GM23338 (cell line): ENCODE measurements around the gene CELSR1. TPM values are rescaled to one million over a fixed set of nuclear protein-coding genes. Genes with fewer than 3 reads are reported as not detected.

Experiments used
- ATAC-seq: fragments of 200-7000 bp; cut with Tn5 transposase; 3 replicates; pipeline ENCODE4 v1.9.1; 2020
- DNase-seq: peaks from one replicate; pipeline ENCODE4 v3.0.0-alpha.2; 2015; ENCODE audit warnings: low spot score
- H2AFZ ChIP-seq: fragments of 200-600 bp; sonication (generic); 2 replicates; pipeline ENCODE4 v1.8.0; 2016; ENCODE audit warnings: antibody characterized with exemption, mild to moderate bottlenecking, moderate library complexity
- H3F3A ChIP-seq: fragments of 200-600 bp; sonication (generic); replicated peaks from 2 replicates; pipeline ENCODE4 v1.8.0; 2017; ENCODE audit warnings: antibody characterized with exemption, mixed run types, low read depth
- H3K27ac ChIP-seq: fragments of 200-600 bp; sonication (generic); 2 replicates; pipeline ENCODE4 v1.6.1; 2016; ENCODE audit warnings: low read depth
- H3K27me3 ChIP-seq: fragments of 200-600 bp; sonication (generic); 2 replicates; pipeline ENCODE4 v1.8.0; 2016; ENCODE audit warnings: mild to moderate bottlenecking, mixed run types, moderate library complexity; ENCODE audit not compliant: insufficient read depth
- H3K36me3 ChIP-seq: fragments of 200-600 bp; sonication (generic); 2 replicates; pipeline ENCODE4 v1.8.0; 2016; ENCODE audit warnings: mild to moderate bottlenecking; ENCODE audit not compliant: insufficient read depth
- H3K4me1 ChIP-seq: fragments of 200-600 bp; sonication (generic); 2 replicates; pipeline ENCODE4 v1.8.0; 2016; ENCODE audit warnings: mild to moderate bottlenecking, moderate library complexity; ENCODE audit not compliant: insufficient read depth
- H3K4me2 ChIP-seq: fragments of 200-600 bp; sonication (generic); 2 replicates; pipeline ENCODE4 v1.7.1; 2017; ENCODE audit warnings: mixed run types
- H3K4me3 ChIP-seq: fragments of 200-600 bp; sonication (generic); 2 replicates; pipeline ENCODE4 v1.6.1; 2016; ENCODE audit warnings: mixed run types
- H3K79me2 ChIP-seq: fragments of 200-600 bp; sonication (generic); replicated peaks from 2 replicates; pipeline ENCODE4 v1.8.0; 2017; ENCODE audit warnings: mild to moderate bottlenecking; ENCODE audit not compliant: insufficient read depth
- H3K9me2 ChIP-seq: fragments of 200-600 bp; sonication (generic); 2 replicates; pipeline ENCODE4 v1.8.0; 2017; ENCODE audit not compliant: insufficient read depth
- H4K20me1 ChIP-seq: fragments of 200-600 bp; sonication (generic); replicated peaks from 2 replicates; pipeline ENCODE4 v1.8.0; 2017; ENCODE audit warnings: mild to moderate bottlenecking; ENCODE audit not compliant: insufficient read depth
- H3K27ac Mint-ChIP-seq: 2 replicates; pipeline ENCODE4 v1.8.0; 2020; ENCODE audit warnings: inconsistent platforms, mild to moderate bottlenecking, moderate library complexity, mixed read lengths
- H3K27me3 Mint-ChIP-seq: 3 replicates; pipeline ENCODE4 v1.8.0; 2022; ENCODE audit warnings: low read depth, mild to moderate bottlenecking, moderate library complexity, mixed read lengths, inconsistent platforms; ENCODE audit not compliant: insufficient read depth, poor library complexity
- H3K36me3 Mint-ChIP-seq: 3 replicates; pipeline ENCODE4 v1.8.0; 2021; ENCODE audit warnings: low read depth, mild to moderate bottlenecking, inconsistent platforms, moderate library complexity, mixed read lengths
- H3K4me1 Mint-ChIP-seq: 3 replicates; pipeline ENCODE4 v1.8.0; 2020; ENCODE audit warnings: mild to moderate bottlenecking, inconsistent platforms, mixed read lengths
- H3K4me3 Mint-ChIP-seq: 3 replicates; pipeline ENCODE4 v1.8.0; 2021; ENCODE audit warnings: moderate library complexity, mild to moderate bottlenecking, inconsistent platforms, mixed read lengths
- H3K9me3 Mint-ChIP-seq: 3 replicates; pipeline ENCODE4 v1.8.0; 2020; ENCODE audit warnings: moderate library complexity, mild to moderate bottlenecking, inconsistent platforms, mixed read lengths
- CREB1 ChIP-seq: fragments of 250-450 bp; sonication (Bioruptor Pico); IDR thresholded peaks from 2 replicates; pipeline ENCODE4 v1.5.0; 2020; ENCODE audit warnings: low read depth, mild to moderate bottlenecking, moderate library complexity
- EZH2 ChIP-seq: fragments of 200-600 bp; sonication (generic); IDR thresholded peaks from one replicate; pipeline ENCODE4 v1.8.0; 2017; ENCODE audit warnings: antibody characterized with exemption, mild to moderate bottlenecking, low read depth; ENCODE audit not compliant: unreplicated experiment
- EZH2phosphoT487 ChIP-seq: fragments of 200-600 bp; sonication (generic); IDR thresholded peaks from one replicate; pipeline ENCODE4 v1.8.1; 2018; ENCODE audit warnings: antibody characterized with exemption; ENCODE audit not compliant: unreplicated experiment
- JUNB ChIP-seq: IDR thresholded peaks from one replicate; pipeline ENCODE4 v1.6.1; 2016; ENCODE audit warnings: antibody characterized with exemption; ENCODE audit not compliant: unreplicated experiment
- NANOG ChIP-seq: IDR thresholded peaks from 2 replicates; pipeline ENCODE4 v1.6.1; 2016; ENCODE audit warnings: antibody characterized with exemption, borderline replicate concordance
- POLR2AphosphoS5 ChIP-seq: IDR thresholded peaks from 2 replicates; pipeline ENCODE4 v1.6.1; 2016; ENCODE audit warnings: antibody characterized with exemption, low read depth
- STAT1 ChIP-seq: IDR thresholded peaks from one replicate; pipeline ENCODE4 v1.6.1; 2016; ENCODE audit warnings: antibody characterized with exemption; ENCODE audit not compliant: unreplicated experiment
- ZNF114 ChIP-seq: fragments of 250-450 bp; sonication (Bioruptor Pico); IDR thresholded peaks from 2 replicates; pipeline ENCODE4 v1.5.0; 2020; ENCODE audit warnings: mild to moderate bottlenecking, moderate library complexity
- ZNF331 ChIP-seq: fragments of 250-450 bp; sonication (Bioruptor Pico); IDR thresholded peaks from 2 replicates; pipeline ENCODE4 v1.5.0; 2020; ENCODE audit warnings: low read depth, mild to moderate bottlenecking, moderate library complexity
- polyA plus RNA-seq: library from polyadenylated mRNA; unstranded; fragments of >200 nt; fragmentation: Nextera tagmentation; extraction: Ambion mirVana; gene quantifications from 2 replicates; pipeline ENCODE4 v1.2.1, GENCODE V29; 2016
- total RNA-seq: library from RNA; depleted of rRNA; stranded (reverse); fragments of >200 nt; shearing (Covaris generic); gene quantifications from 2 replicates; pipeline ENCODE4 v1.2.3, GENCODE V29; 2014
- TF ChIP-seq, protein P1 (sequence below): fragments of 250-450 bp; sonication (Bioruptor Pico); IDR thresholded peaks from 2 replicates; pipeline ENCODE4 v1.5.0; 2020; ENCODE audit warnings: mild to moderate bottlenecking, moderate library complexity
- TF ChIP-seq, protein P2 (sequence below), 2 experiments: fragments of 200-600 bp in 1 of 2; sonication (generic) in 1 of 2; conservative IDR thresholded peaks; 2 replicates each; pipeline versions ENCODE4 v1.5.1 to v1.6.1; 2016 to 2017; ENCODE audit warnings: antibody characterized with exemption in 2 of 2, low read depth in 2 of 2, mild to moderate bottlenecking in 2 of 2, moderate library complexity in 1 of 2
- TF ChIP-seq, protein P3 (sequence below): IDR thresholded peaks from 2 replicates; pipeline ENCODE4 v1.6.1; 2016; ENCODE audit warnings: antibody characterized with exemption
- TF ChIP-seq, protein P4 (sequence below): IDR thresholded peaks from one replicate; pipeline ENCODE4 v1.6.1; 2018; ENCODE audit warnings: antibody characterized with exemption; ENCODE audit not compliant: unreplicated experiment

The CELSR1 gene
- total and polyA plus RNA-seq, 2 experiments from 2014 or later: 4.8 to 20.4 TPM

DNA sequence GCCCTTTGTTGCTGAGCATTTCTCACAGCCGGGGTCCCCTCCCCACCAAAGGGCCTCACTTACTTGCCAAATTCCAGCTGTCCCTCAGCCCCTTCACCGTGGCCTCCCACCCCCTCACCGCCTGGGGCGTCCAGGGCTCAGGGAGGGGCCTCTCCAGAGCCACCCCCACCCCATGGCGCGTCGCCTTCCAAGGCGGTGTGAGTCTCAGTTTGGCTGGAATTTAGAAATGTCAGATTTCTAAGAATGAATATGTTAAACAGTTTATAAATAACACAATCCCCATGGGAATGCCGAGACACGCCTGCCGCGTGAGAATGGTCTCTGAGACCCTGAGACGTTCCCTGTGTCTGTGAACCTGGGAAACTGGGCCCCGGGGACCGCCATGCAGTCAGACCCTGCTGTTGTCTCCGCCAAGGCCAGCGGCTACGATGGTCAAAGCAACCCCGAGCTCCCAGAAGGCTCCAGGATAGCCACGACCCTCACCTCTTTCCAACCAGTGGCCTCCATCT, 28.9 kb downstream of the CELSR1 start:
- Mint-ChIP-seq H3K4me1 (peaks cover 22% of the 10 kb centered on the region), H3K9me3 (no peaks in the 10 kb centered on the region), H3K27ac (no peak overlapping the region), H3K36me3 (no peaks in the 10 kb centered on the region), H3K27me3 (peaks cover 5% of the 10 kb centered on the region), H3K4me3 (no peak overlapping the region)
- DNase-seq (peak; percentile 30), ATAC-seq (no peak)
- Histone ChIP-seq H3K4me1 (peaks cover 3% of the 10 kb centered on the region), H3F3A (0 out of 2 replicates have a peak, but pooled peaks cover 5% of the 10 kb centered on the region), H3K9me2 (no peaks in the 10 kb centered on the region), H3K36me3 (no peaks in the 10 kb centered on the region), H2AFZ (no peak overlapping the region), H4K20me1 (peaks cover 4% of the 10 kb centered on the region; the same call in 1 of the 2 replicates), H3K4me2 (no peak overlapping the region), H3K79me2 (no peaks in the 10 kb centered on the region; the same call in 1 of the 2 replicates), H3K27ac (no peak overlapping the region), H3K27me3 (no peaks in the 10 kb centered on the region), H3K4me3 (no peak overlapping the region)
- TF ChIP-seq, protein P1, sequence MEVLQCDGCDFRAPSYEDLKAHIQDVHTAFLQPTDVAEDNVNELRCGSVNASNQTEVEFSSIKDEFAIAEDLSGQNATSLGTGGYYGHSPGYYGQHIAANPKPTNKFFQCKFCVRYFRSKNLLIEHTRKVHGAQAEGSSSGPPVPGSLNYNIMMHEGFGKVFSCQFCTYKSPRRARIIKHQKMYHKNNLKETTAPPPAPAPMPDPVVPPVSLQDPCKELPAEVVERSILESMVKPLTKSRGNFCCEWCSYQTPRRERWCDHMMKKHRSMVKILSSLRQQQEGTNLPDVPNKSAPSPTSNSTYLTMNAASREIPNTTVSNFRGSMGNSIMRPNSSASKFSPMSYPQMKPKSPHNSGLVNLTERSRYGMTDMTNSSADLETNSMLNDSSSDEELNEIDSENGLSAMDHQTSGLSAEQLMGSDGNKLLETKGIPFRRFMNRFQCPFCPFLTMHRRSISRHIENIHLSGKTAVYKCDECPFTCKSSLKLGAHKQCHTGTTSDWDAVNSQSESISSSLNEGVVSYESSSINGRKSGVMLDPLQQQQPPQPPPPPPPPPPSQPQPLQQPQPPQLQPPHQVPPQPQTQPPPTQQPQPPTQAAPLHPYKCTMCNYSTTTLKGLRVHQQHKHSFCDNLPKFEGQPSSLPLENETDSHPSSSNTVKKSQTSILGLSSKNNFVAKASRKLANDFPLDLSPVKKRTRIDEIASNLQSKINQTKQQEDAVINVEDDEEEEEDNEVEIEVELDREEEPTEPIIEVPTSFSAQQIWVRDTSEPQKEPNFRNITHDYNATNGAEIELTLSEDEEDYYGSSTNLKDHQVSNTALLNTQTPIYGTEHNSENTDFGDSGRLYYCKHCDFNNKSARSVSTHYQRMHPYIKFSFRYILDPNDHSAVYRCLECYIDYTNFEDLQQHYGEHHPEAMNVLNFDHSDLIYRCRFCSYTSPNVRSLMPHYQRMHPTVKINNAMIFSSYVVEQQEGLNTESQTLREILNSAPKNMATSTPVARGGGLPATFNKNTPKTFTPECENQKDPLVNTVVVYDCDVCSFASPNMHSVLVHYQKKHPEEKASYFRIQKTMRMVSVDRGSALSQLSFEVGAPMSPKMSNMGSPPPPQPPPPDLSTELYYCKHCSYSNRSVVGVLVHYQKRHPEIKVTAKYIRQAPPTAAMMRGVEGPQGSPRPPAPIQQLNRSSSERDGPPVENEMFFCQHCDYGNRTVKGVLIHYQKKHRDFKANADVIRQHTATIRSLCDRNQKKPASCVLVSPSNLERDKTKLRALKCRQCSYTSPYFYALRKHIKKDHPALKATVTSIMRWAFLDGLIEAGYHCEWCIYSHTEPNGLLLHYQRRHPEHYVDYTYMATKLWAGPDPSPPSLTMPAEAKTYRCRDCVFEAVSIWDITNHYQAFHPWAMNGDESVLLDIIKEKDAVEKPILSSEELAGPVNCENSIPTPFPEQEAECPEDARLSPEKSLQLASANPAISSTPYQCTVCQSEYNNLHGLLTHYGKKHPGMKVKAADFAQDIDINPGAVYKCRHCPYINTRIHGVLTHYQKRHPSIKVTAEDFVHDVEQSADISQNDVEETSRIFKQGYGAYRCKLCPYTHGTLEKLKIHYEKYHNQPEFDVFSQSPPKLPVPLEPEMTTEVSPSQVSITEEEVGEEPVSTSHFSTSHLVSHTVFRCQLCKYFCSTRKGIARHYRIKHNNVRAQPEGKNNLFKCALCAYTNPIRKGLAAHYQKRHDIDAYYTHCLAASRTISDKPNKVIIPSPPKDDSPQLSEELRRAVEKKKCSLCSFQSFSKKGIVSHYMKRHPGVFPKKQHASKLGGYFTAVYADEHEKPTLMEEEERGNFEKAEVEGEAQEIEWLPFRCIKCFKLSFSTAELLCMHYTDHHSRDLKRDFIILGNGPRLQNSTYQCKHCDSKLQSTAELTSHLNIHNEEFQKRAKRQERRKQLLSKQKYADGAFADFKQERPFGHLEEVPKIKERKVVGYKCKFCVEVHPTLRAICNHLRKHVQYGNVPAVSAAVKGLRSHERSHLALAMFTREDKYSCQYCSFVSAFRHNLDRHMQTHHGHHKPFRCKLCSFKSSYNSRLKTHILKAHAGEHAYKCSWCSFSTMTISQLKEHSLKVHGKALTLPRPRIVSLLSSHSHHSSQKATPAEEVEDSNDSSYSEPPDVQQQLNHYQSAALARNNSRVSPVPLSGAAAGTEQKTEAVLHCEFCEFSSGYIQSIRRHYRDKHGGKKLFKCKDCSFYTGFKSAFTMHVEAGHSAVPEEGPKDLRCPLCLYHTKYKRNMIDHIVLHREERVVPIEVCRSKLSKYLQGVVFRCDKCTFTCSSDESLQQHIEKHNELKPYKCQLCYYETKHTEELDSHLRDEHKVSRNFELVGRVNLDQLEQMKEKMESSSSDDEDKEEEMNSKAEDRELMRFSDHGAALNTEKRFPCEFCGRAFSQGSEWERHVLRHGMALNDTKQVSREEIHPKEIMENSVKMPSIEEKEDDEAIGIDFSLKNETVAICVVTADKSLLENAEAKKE (CRISPR knock-in tag): no peak
- TF ChIP-seq, protein P2, sequence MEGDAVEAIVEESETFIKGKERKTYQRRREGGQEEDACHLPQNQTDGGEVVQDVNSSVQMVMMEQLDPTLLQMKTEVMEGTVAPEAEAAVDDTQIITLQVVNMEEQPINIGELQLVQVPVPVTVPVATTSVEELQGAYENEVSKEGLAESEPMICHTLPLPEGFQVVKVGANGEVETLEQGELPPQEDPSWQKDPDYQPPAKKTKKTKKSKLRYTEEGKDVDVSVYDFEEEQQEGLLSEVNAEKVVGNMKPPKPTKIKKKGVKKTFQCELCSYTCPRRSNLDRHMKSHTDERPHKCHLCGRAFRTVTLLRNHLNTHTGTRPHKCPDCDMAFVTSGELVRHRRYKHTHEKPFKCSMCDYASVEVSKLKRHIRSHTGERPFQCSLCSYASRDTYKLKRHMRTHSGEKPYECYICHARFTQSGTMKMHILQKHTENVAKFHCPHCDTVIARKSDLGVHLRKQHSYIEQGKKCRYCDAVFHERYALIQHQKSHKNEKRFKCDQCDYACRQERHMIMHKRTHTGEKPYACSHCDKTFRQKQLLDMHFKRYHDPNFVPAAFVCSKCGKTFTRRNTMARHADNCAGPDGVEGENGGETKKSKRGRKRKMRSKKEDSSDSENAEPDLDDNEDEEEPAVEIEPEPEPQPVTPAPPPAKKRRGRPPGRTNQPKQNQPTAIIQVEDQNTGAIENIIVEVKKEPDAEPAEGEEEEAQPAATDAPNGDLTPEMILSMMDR (conservative IDR thresholded peaks at IDR 0.05; ENCODE audit: low read depth in 2 of 2): no peak
- TF ChIP-seq, protein P3, sequence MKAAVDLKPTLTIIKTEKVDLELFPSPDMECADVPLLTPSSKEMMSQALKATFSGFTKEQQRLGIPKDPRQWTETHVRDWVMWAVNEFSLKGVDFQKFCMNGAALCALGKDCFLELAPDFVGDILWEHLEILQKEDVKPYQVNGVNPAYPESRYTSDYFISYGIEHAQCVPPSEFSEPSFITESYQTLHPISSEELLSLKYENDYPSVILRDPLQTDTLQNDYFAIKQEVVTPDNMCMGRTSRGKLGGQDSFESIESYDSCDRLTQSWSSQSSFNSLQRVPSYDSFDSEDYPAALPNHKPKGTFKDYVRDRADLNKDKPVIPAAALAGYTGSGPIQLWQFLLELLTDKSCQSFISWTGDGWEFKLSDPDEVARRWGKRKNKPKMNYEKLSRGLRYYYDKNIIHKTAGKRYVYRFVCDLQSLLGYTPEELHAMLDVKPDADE: no peak
- no peak for TF ChIP-seq JUNB
- no peak for TF ChIP-seq CREB1 (CRISPR knock-in tag)
- TF ChIP-seq, protein P4, sequence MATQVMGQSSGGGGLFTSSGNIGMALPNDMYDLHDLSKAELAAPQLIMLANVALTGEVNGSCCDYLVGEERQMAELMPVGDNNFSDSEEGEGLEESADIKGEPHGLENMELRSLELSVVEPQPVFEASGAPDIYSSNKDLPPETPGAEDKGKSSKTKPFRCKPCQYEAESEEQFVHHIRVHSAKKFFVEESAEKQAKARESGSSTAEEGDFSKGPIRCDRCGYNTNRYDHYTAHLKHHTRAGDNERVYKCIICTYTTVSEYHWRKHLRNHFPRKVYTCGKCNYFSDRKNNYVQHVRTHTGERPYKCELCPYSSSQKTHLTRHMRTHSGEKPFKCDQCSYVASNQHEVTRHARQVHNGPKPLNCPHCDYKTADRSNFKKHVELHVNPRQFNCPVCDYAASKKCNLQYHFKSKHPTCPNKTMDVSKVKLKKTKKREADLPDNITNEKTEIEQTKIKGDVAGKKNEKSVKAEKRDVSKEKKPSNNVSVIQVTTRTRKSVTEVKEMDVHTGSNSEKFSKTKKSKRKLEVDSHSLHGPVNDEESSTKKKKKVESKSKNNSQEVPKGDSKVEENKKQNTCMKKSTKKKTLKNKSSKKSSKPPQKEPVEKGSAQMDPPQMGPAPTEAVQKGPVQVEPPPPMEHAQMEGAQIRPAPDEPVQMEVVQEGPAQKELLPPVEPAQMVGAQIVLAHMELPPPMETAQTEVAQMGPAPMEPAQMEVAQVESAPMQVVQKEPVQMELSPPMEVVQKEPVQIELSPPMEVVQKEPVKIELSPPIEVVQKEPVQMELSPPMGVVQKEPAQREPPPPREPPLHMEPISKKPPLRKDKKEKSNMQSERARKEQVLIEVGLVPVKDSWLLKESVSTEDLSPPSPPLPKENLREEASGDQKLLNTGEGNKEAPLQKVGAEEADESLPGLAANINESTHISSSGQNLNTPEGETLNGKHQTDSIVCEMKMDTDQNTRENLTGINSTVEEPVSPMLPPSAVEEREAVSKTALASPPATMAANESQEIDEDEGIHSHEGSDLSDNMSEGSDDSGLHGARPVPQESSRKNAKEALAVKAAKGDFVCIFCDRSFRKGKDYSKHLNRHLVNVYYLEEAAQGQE: no peak
- TF ChIP-seq STAT1: no peak
- TF ChIP-seq POLR2AphosphoS5: no peak
- TF ChIP-seq NANOG: no peak
- no peak for TF ChIP-seq ZNF114
- no peak for TF ChIP-seq EZH2
- TF ChIP-seq EZH2phosphoT487: no peak
- no peak for TF ChIP-seq ZNF331 (CRISPR knock-in tag)
